GM20431 (cell line): ENCODE measurements around the gene PRR4.

Experiments
- in situ Hi-C: fragments of 300-500 bp; cut with MseI, MboI; formaldehyde crosslinking; loops from one replicate; pipeline ENCODE4 v1.15.0; 2020; ENCODE audit warnings: low sequenced_read_pairs; ENCODE audit not compliant: unreplicated experiment

PRR4 gene

GRCh38 chr12:10807186-10807585 lies 42.1 kb downstream of the PRR4 start, which contains the start of gene TAS2R8:
Gene TAS2R8 (minus strand): TSS chr12:10807286. CDS start chr12:10806980, 306 bp downstream.
- in situ Hi-C loops = no loop called here

DNA sequence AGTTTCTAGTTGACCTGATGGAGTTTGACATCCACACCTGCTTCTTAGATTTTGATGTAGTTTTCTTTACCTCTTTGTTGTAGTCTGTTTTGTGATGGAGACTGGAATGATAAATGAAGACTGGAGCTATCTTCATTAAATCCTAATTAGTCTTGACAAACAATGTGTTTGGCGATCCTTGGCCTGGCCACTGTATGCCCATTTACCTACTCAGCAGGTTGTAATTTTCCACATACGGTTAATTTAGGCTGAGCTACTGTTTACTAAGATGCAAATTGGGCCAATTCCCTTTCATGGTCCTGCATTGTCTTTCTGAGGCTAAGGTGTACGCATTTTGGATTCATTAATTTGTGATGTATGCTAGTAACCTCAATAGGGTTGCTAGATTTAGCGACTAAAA lies 46.7 kb downstream of the PRR4 start, which contains the start of gene TAS2R7:
Gene TAS2R7, minus strand, starts transcription at position 41 of the 400 bp plus-strand sequence. CDS start 57 bp downstream, outside the sequence.
- in situ Hi-C loops = no loop called here

- in situ Hi-C loops = no loop called here
These were observed 47.5 kb downstream of the PRR4 start for GRCh38 chr12:10801741-10802140.
